Measurements from ENCODE around the gene NLRP10.

Gene NLRP10

GRCh38 chr11:7983832-7984590 is 18.8 kb upstream of the NLRP10 start:
- H3K4me1 ChIP-seq = peaks cover 0 to 21% (median 16%) of the 10 kb centered on the region in 4 donors
- peaks cover 0 to 3% (median 0%) of the 10 kb centered on the region in 3 donors for H3K36me3 ChIP-seq
- DNase-seq = no peak
- no peaks in the 10 kb centered on the region for H3K9me3 ChIP-seq
- no peak overlapping the region for H3K27ac ChIP-seq
- no peaks in the 10 kb centered on the region for H3K27me3 ChIP-seq
- no peak overlapping the region for H3K4me3 ChIP-seq
- intact Hi-C loops (cut with DNase I; ENCODE audit: low total_unique reads) = no loop called here
- no peak for TF ChIP-seq CTCF (IDR thresholded peaks at IDR 0.05)

- intact Hi-C loops (cut with DNase I; ENCODE audit: low total_unique reads) = no loop called here
- H3K27ac ChIP-seq = no peak overlapping the region
- H3K27me3 ChIP-seq = no peaks in the 10 kb centered on the region
- H3K4me3 ChIP-seq = no peak overlapping the region
- no peak for TF ChIP-seq CTCF (IDR thresholded peaks at IDR 0.05)
- H3K4me1 ChIP-seq = peaks cover 0 to 18% (median 3%) of the 10 kb centered on the region in 4 donors
- no peaks in the 10 kb centered on the region for H3K9me3 ChIP-seq
- DNase-seq = no peak
- no peaks in the 10 kb centered on the region for H3K36me3 ChIP-seq
Measured at GRCh38 chr11:7982582-7983119, 17.4 kb upstream of the NLRP10 start.

GRCh38 chr11:7981619-7982157 is 16.4 kb upstream of the NLRP10 start:
- no peak for DNase-seq
- intact Hi-C loops (cut with DNase I; ENCODE audit: low total_unique reads) = no loop called here

GRCh38 chr11:7977232-7977917 is 12.1 kb upstream of the NLRP10 start:
- no peaks in the 10 kb centered on the region for H3K36me3 ChIP-seq
- peaks cover 0 to 16% (median 0%) of the 10 kb centered on the region in 4 donors for H3K4me1 ChIP-seq
- H3K4me3 ChIP-seq = no peak overlapping the region
- no peaks in the 10 kb centered on the region for H3K27me3 ChIP-seq
- DNase-seq = no peak
- H3K27ac ChIP-seq = no peak overlapping the region
- TF ChIP-seq CTCF (IDR thresholded peaks at IDR 0.05) = no peak
- intact Hi-C loops (cut with DNase I; ENCODE audit: low total_unique reads) = no loop called here
- no peaks in the 10 kb centered on the region for H3K9me3 ChIP-seq

More at GRCh38 chr11:7981619-7982157, 16.4 kb upstream of the NLRP10 start:
- Histone ChIP-seq H3K27ac (no peak overlapping the region), H3K4me1 (peaks cover 0 to 22% (median 3%) of the 10 kb centered on the region in 4 donors), H3K4me3 (no peak overlapping the region), H3K9me3 (no peaks in the 10 kb centered on the region), H3K27me3 (no peaks in the 10 kb centered on the region), H3K36me3 (no peaks in the 10 kb centered on the region)
- no peak for TF ChIP-seq CTCF (IDR thresholded peaks at IDR 0.05)

- TF ChIP-seq CTCF (IDR thresholded peaks at IDR 0.05) = no peak
Measured at GRCh38 chr11:7974668-7975067, 9.4 kb upstream of the NLRP10 start.

More at GRCh38 chr11:7974668-7975067, 9.4 kb upstream of the NLRP10 start:
- no peak for DNase-seq
- intact Hi-C loops (cut with DNase I; ENCODE audit: low total_unique reads) = no loop called here
- no peaks in the 10 kb centered on the region for H3K27me3 ChIP-seq
- no peak overlapping the region for H3K4me3 ChIP-seq
- peaks cover 0 to 16% (median 0%) of the 10 kb centered on the region in 4 donors for H3K4me1 ChIP-seq
- H3K27ac ChIP-seq = no peak overlapping the region
- H3K36me3 ChIP-seq = no peaks in the 10 kb centered on the region
- no peaks in the 10 kb centered on the region for H3K9me3 ChIP-seq
